Progenitor cell of endocrine pancreas (in vitro differentiated cells): ENCODE results near the gene LGALS13. TPM values are rescaled to one million over a fixed set of nuclear protein-coding genes. Genes with fewer than 3 reads are reported as not detected.

Experiments
- DNase-seq: peaks from one replicate; pipeline ENCODE4 v3.0.0; 2021; ENCODE audit warnings: low spot score; ENCODE audit not compliant: unreplicated experiment
- H3K27ac Mint-ChIP-seq: 2 replicates; pipeline ENCODE4 v1.8.0; 2021; ENCODE audit warnings: mild to moderate bottlenecking, moderate library complexity, mixed read lengths
- H3K27me3 Mint-ChIP-seq: 2 replicates; pipeline ENCODE4 v1.8.0; 2021; ENCODE audit warnings: mixed read lengths
- H3K36me3 Mint-ChIP-seq: 2 replicates; pipeline ENCODE4 v1.8.0; 2022; ENCODE audit warnings: mixed read lengths; ENCODE audit not compliant: insufficient read depth
- H3K4me1 Mint-ChIP-seq: 2 replicates; pipeline ENCODE4 v1.8.0; 2021; ENCODE audit warnings: low read depth, mixed read lengths
- H3K4me3 Mint-ChIP-seq: 2 replicates; pipeline ENCODE4 v1.8.0; 2021; ENCODE audit warnings: low read depth, mild to moderate bottlenecking, moderate library complexity, mixed read lengths
- H3K9me3 Mint-ChIP-seq: 2 replicates; pipeline ENCODE4 v1.8.0; 2021; ENCODE audit warnings: low read depth, mixed read lengths
- total RNA-seq: library from RNA; stranded (reverse); gene quantifications from 2 replicates; pipeline ENCODE4 v1.2.1, GENCODE V29; 2021
- TF ChIP-seq, protein P1 (sequence below): fragments of 200-600 bp; sonication (generic); IDR thresholded peaks from one replicate; pipeline ENCODE4 v1.5.0; 2021; ENCODE audit warnings: antibody characterized with exemption, mild to moderate bottlenecking; ENCODE audit not compliant: unreplicated experiment

LGALS13 gene
- total RNA-seq, 1 donor from 2014 or later, result not detected

DNA sequence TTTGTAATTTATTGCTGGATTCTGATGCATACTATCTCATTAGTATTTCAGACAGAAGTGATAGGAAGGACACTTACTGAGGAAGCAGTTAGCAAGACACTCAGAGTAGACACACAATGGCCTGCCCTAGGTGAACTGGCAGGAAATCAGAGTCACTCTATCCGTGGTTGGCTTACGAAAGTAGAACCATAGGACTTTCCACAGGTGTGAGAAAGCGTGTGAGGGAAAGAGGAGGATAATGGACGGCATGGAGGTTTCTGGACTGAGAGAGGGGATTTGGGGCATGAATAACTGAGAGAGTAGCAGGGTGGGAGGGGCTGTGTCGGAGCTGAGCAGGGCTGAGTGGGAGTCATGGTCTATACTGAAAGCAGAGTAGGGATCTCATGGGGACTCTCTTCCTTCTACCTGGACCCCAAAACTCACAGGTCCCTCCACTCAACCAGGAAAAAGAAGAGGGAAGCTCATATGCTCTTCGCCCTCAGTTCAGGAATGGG lies 43.7 kb upstream of the LGALS13 start:
- Mint-ChIP-seq H3K36me3 (no peaks in the 10 kb centered on the region), H3K4me3 (no peak overlapping the region), H3K9me3 (no peaks in the 10 kb centered on the region), H3K27me3 (peaks cover 53% of the 10 kb centered on the region), H3K4me1 (peaks cover 5% of the 10 kb centered on the region), H3K27ac (no peak overlapping the region)
- TF ChIP-seq, protein P1, sequence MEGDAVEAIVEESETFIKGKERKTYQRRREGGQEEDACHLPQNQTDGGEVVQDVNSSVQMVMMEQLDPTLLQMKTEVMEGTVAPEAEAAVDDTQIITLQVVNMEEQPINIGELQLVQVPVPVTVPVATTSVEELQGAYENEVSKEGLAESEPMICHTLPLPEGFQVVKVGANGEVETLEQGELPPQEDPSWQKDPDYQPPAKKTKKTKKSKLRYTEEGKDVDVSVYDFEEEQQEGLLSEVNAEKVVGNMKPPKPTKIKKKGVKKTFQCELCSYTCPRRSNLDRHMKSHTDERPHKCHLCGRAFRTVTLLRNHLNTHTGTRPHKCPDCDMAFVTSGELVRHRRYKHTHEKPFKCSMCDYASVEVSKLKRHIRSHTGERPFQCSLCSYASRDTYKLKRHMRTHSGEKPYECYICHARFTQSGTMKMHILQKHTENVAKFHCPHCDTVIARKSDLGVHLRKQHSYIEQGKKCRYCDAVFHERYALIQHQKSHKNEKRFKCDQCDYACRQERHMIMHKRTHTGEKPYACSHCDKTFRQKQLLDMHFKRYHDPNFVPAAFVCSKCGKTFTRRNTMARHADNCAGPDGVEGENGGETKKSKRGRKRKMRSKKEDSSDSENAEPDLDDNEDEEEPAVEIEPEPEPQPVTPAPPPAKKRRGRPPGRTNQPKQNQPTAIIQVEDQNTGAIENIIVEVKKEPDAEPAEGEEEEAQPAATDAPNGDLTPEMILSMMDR, result no peak
- DNase-seq, result no peak

- Mint-ChIP-seq H3K4me3 (no peak overlapping the region), H3K27me3 (peaks cover 36% of the 10 kb centered on the region), H3K27ac (no peak overlapping the region), H3K9me3 (no peaks in the 10 kb centered on the region), H3K4me1 (no peaks in the 10 kb centered on the region), H3K36me3 (no peaks in the 10 kb centered on the region)
- TF ChIP-seq, protein P1, result no peak
- DNase-seq, result no peak
Observed at GRCh38 chr19:39563408-39563807, 38.9 kb upstream of the LGALS13 start.

- H3K9me3 Mint-ChIP-seq, result no peaks in the 10 kb centered on the region
- no peak overlapping the region for H3K4me3 Mint-ChIP-seq
- DNase-seq, result no peak
- TF ChIP-seq, protein P1, result no peak
- H3K36me3 Mint-ChIP-seq, result no peaks in the 10 kb centered on the region
- peaks cover 31% of the 10 kb centered on the region for H3K27me3 Mint-ChIP-seq
- no peak overlapping the region for H3K27ac Mint-ChIP-seq
- no peaks in the 10 kb centered on the region for H3K4me1 Mint-ChIP-seq
Observed at GRCh38 chr19:39566064-39566463, 36.3 kb upstream of the LGALS13 start.

GRCh38 chr19:39568604-39569003 lies 33.7 kb upstream of the LGALS13 start:
- Mint-ChIP-seq H3K36me3 (no peaks in the 10 kb centered on the region), H3K4me1 (no peaks in the 10 kb centered on the region), H3K27me3 (peaks cover 26% of the 10 kb centered on the region), H3K4me3 (no peak overlapping the region), H3K9me3 (peaks cover 10% of the 10 kb centered on the region), H3K27ac (no peak overlapping the region)
- TF ChIP-seq, protein P1, result no peak
- DNase-seq, result no peak

DNA sequence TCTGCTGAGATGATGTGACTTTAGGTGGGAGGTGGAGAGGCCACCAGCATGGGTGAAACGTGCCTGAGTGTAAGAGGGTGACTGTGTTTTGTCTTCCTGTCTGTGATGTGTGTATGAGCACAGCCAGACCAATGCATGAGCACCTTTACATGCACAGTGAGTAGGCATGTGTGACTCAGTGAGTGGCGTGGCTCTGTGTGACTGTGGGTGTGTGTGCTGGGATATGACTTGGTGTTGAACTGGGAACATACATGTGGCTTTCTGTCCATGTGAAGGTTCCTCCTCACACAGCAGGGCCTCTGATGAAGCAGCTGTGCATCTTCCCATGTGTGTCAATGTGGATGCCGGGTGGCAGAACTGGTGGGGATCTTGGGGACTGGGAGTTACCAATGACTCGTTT lies 19.9 kb upstream of the LGALS13 start:
- Mint-ChIP-seq H3K4me3 (no peak overlapping the region), H3K27ac (no peak overlapping the region), H3K4me1 (no peaks in the 10 kb centered on the region), H3K27me3 (peaks cover 32% of the 10 kb centered on the region), H3K36me3 (no peaks in the 10 kb centered on the region), H3K9me3 (peaks cover 5% of the 10 kb centered on the region)
- no peak for DNase-seq
- TF ChIP-seq, protein P1, result no peak
